K562 (cell line): ENCODE data around the gene DDAH2. TPM values are rescaled to one million over a fixed set of nuclear protein-coding genes. Genes with fewer than 3 reads are reported as not detected.

Experiments
- ATAC-seq: fragments of 200-7000 bp; cut with Tn5 transposase; 3 replicates; pipeline ENCODE4 v1.9.1; 2020; ENCODE audit warnings: moderate library complexity
- BruUV-seq: library from RNA; stranded (reverse); fragments of 400-500 nt; replicated peaks from 2 replicates; lab custom pipeline; 2021; lab: Mats Ljungman, UMichigan
- CTCF ChIA-PET: fragments of 300-600 bp; formaldehyde crosslinking; extraction: SDS; loops from one replicate; lab custom pipeline; 2021; ENCODE audit warnings: low intra/inter-chr PET ratio; lab: Yijun Ruan, JAX
- POLR2A ChIA-PET: fragments of 300-600, 350-650 bp; sonication (Branson Sonifier 250); formaldehyde crosslinking; extraction: SDS; loops from one replicate; lab custom pipeline; 2021; ENCODE audit warnings: antibody characterized with exemption, inconsistent platforms; lab: Yijun Ruan, JAX
- DNase-seq, 4 experiments: peaks; one replicate each; pipeline versions ENCODE4 v3.0.0 to v3.0.0-alpha.2; 2011 to 2018; ENCODE audit warnings: low spot score in 3 of 4, mixed read lengths in 3 of 4; ENCODE audit errors: extremely low read depth in 1 of 4
- FAIRE-seq: peaks from 2 replicates; lab custom pipeline; 2011; peaks lifted over from hg19 to GRCh38; lab: Jason Lieb, UNC
- H2AFZ ChIP-seq: 2 replicates; pipeline ENCODE4 v1.6.0; 2011; ENCODE audit warnings: low read depth, low read length, control low read depth, inconsistent platforms
- H3K27ac ChIP-seq: fragments of 200-600 bp; 3 replicates; pipeline ENCODE4 v1.8.0; 2011; ENCODE audit warnings: low read depth, mild to moderate bottlenecking, control low read depth, inconsistent platforms, low read length, moderate library complexity, mixed read lengths; ENCODE audit errors: extremely low read depth
- H3K27me3 ChIP-seq, 2 experiments: fragments of 300-600 bp in 1 of 2; 2 replicates in 1 of 2; 3 replicates in 1 of 2; pipeline versions ENCODE4 v1.6.0 to v1.8.0; 2011; ENCODE audit warnings: inconsistent platforms in 2 of 2, low read length in 2 of 2, mild to moderate bottlenecking in 1 of 2, mixed read lengths in 1 of 2, moderate library complexity in 1 of 2; ENCODE audit not compliant: control insufficient read depth in 2 of 2, insufficient read depth in 2 of 2
- H3K36me3 ChIP-seq: fragments of 300-600 bp; 3 replicates; pipeline ENCODE4 v1.8.0; 2011; ENCODE audit warnings: mild to moderate bottlenecking, low read length, inconsistent platforms; ENCODE audit not compliant: control insufficient read depth, insufficient read depth
- H3K4me1 ChIP-seq, 2 experiments: fragments of 200-600 bp in 1 of 2; replicated peaks in 1 of 2; 2 replicates in 1 of 2; 3 replicates in 1 of 2; pipeline versions ENCODE4 v1.5.1 to v1.8.0; 2011; ENCODE audit warnings: inconsistent platforms in 2 of 2, low read length in 2 of 2, mild to moderate bottlenecking in 1 of 2, mixed read lengths in 1 of 2, moderate library complexity in 1 of 2; ENCODE audit not compliant: control insufficient read depth in 2 of 2, insufficient read depth in 2 of 2
- H3K4me2 ChIP-seq: 2 replicates; pipeline ENCODE4 v1.6.1; 2011; ENCODE audit warnings: low read length, control low read depth, inconsistent platforms, mixed read lengths; ENCODE audit not compliant: insufficient read depth
- H3K4me3 ChIP-seq: fragments of 200-600 bp; sonication (generic), shearing (Covaris generic); 2 replicates; pipeline ENCODE4 v1.5.1; 2016; ENCODE audit warnings: control low read depth, inconsistent platforms
- H3K79me2 ChIP-seq: fragments of 200-600 bp; 3 replicates; pipeline ENCODE4 v1.8.0; 2011; ENCODE audit warnings: low read length, inconsistent platforms; ENCODE audit not compliant: control insufficient read depth, insufficient read depth
- H3K9ac ChIP-seq, 2 experiments: 2 replicates each; pipeline versions ENCODE4 v1.6.0 to v1.6.1; 2011; ENCODE audit warnings: low read depth in 2 of 2, low read length in 2 of 2, control low read depth in 1 of 2, inconsistent platforms in 1 of 2, mild to moderate bottlenecking in 1 of 2, mixed read lengths in 1 of 2; ENCODE audit not compliant: insufficient read depth in 1 of 2
- H3K9me1 ChIP-seq: one replicate; pipeline ENCODE4 v1.6.0; 2011; ENCODE audit warnings: inconsistent platforms, mild to moderate bottlenecking, low read length, moderate library complexity; ENCODE audit not compliant: control insufficient read depth, insufficient read depth
- H3K9me3 ChIP-seq: replicated peaks from 2 replicates; pipeline ENCODE4 v1.5.1; 2011; ENCODE audit warnings: low read depth, low read length, inconsistent platforms; ENCODE audit not compliant: control insufficient read depth, insufficient read depth
- H4K20me1 ChIP-seq: replicated peaks from 2 replicates; pipeline ENCODE4 v1.6.1; 2011; ENCODE audit warnings: low read length, inconsistent platforms, mixed read lengths; ENCODE audit not compliant: control insufficient read depth, insufficient read depth
- HMGN3 ChIP-seq: IDR thresholded peaks from 2 replicates; pipeline ENCODE4 v1.6.1; 2011; ENCODE audit warnings: borderline replicate concordance, low read depth, mild to moderate bottlenecking, mixed read lengths, low read length; ENCODE audit not compliant: insufficient read length; ENCODE audit errors: extremely low read depth
- L3MBTL2 ChIP-seq: fragments of 450-650 bp; IDR thresholded peaks from 2 replicates; pipeline ENCODE4 v1.6.1; 2016; ENCODE audit warnings: mild to moderate bottlenecking, moderate library complexity
- POLR2H ChIP-seq: IDR thresholded peaks from 2 replicates; pipeline ENCODE4 v1.6.1; 2016; ENCODE audit warnings: missing genetic modification characterization, low read depth, mild to moderate bottlenecking, control low read depth, missing compliant biosample characterization, moderate library complexity
- WHSC1 ChIP-seq: IDR thresholded peaks from one replicate; pipeline ENCODE4 v1.6.1; 2012; ENCODE audit warnings: low read length, control low read depth, inconsistent platforms
- ZNF274 ChIP-seq: IDR thresholded peaks from 2 replicates; pipeline ENCODE4 v1.6.1; 2011; ENCODE audit warnings: low read depth, mild to moderate bottlenecking, low read length, moderate library complexity, borderline replicate concordance
- ZNF511 ChIP-seq: sonication (generic); formaldehyde crosslinking; IDR thresholded peaks from 2 replicates; pipeline ENCODE4 v1.8.0; 2022; ENCODE audit warnings: mild to moderate bottlenecking, missing genetic modification reagents
- WGBS: fragments of 100-300 bp; shearing (Covaris generic); methylation state at CpG from one replicate; pipeline ENCODE4 v1.1.6; 2016; ENCODE audit warnings: low coverage, mixed read lengths; ENCODE audit not compliant: insufficient coverage; ENCODE audit errors: missing lambda C conversion rate; 5-methylcytosine and 5-hydroxymethylcytosine counted together
- in situ Hi-C: fragments of 300-500 bp; cut with MboI; formaldehyde crosslinking; loops from 4 replicates; pipeline ENCODE4 v1.15.0; 2018; ENCODE audit warnings: inconsistent platforms, mixed read lengths
- intact Hi-C: fragments of 100-400 bp; cut with micrococcal nuclease; formaldehyde crosslinking; loops from 2 replicates; pipeline ENCODE4 v1.14.2; 2022
- polyA plus RNA-seq, 8 experiments: library from polyadenylated mRNA; depleted of rRNA in 4 of 8; stranded (reverse) in 5 of 8; unstranded in 3 of 8; fragments of >200 nt; fragmentation: Nextera tagmentation in 2 of 8; fragmentation: Illumina TruSeq in 1 of 8; extraction: Ambion mirVana in 2 of 8; extraction: Trizol in 1 of 8; gene quantifications; 2 replicates each; pipeline versions ENCODE4 v1.2.1 to v1.2.3, GENCODE V29; 2011 to 2014; ENCODE audit warnings: inconsistent platforms in 1 of 8, missing spikeins in 1 of 8
- total RNA-seq, 7 experiments: library from RNA; depleted of rRNA in 6 of 7; stranded (reverse); fragments of >200 nt in 6 of 7; fragmentation: Illumina TruSeq in 2 of 7; extraction: Trizol in 2 of 7; gene quantifications; 2 replicates each; pipeline versions ENCODE4 v1.2.1 to v1.2.3, GENCODE V29; 2011 to 2021; ENCODE audit warnings: low replicate concordance in 1 of 7

DDAH2 gene
- total and polyA plus RNA-seq, 9 of the 15 experiments (the other 6 are each of a cell fraction or from before 2014, with no cell fraction given): 1.8 to 45.4 (median 21.4) TPM

GRCh38 chr6:31775184-31775583, 46.1 kb upstream of the DDAH2 start:
- 0 out of 2 replicates have a peak overlapping the region, but pooled peaks have one; percentile 4 for H3K4me2 ChIP-seq
- TF ChIP-seq WHSC1 (peak; percentile 26), ZNF274 (no peak), L3MBTL2 (no peak), POLR2H (tag) (no peak), ZNF511 (0 out of 2 replicates have a peak, but pooled peaks have one; percentile 34), HMGN3 (peak; percentile 4)
- TF ChIP-seq, all 486 proteins: peak for 3
- Histone ChIP-seq H3K4me1 (peaks cover 47 to 87% of the 10 kb centered on the region in 2 experiments), H3K9me1 (peaks cover 6% of the 10 kb centered on the region), H4K20me1 (no peaks in the 10 kb centered on the region), H3K4me3 (no peak overlapping the region), H2AFZ (peak overlapping the region; percentile 50), H3K27me3 (no peaks in the 10 kb centered on the region), H3K36me3 (peaks cover 28% of the 10 kb centered on the region; the same call in 2 of the 3 replicates), H3K27ac (peak overlapping the region; percentile 31; the same call in 2 of the 3 replicates), H3K9me3 (no peaks in the 10 kb centered on the region), H3K9ac (peak overlapping the region; percentile 1 to 88; a peak in 3 of 4 replicates), H3K79me2 (no peaks in the 10 kb centered on the region)
- DNase-seq: peak in 1 of 4 experiments; percentile 55
- intact Hi-C loops (loop anchor here (10.0 kb wide), 1 partner anchor 230 kb away; the partner anchor contains the start of genes ATP6V1G2, DDX39B and NFKBIL1), in situ Hi-C loops (no loop called here)
- CTCF ChIA-PET: no interaction called here
- FAIRE-seq: no peak
- no TSS peak for BruUV-seq
- ATAC-seq: no peak
- POLR2A ChIA-PET: interaction anchor here (0.5 to 8.8 kb wide), 27 partner anchors 8 to 114 kb away, joined by 3 to 38 read pairs (median 4); partner anchors contain the start of genes C6orf47, CLIC1, CSNK2B and GPANK1
- 47% methylated on average over 4 of the region's 4 CpGs for WGBS
